Measurements from ENCODE around the gene OTUB1. TPM values are rescaled to one million over a fixed set of nuclear protein-coding genes. Genes with fewer than 3 reads are reported as not detected.
"Not testable (repeated sequence)": the region's sequence is repeated elsewhere in the genome, so short reads cannot be mapped to it uniquely, and the experiment has no call there.

Gene OTUB1
- total and polyA plus RNA-seq, 2 of the 4 experiments (the other 2 are of a cell fraction), result 69.0 to 168 TPM

- TF ChIP-seq BHLHE40 (IDR thresholded peaks at IDR 0.05; ENCODE audit: low read depth, low read length) (no peak), MXI1 (IDR thresholded peaks at IDR 0.05; ENCODE audit: borderline replicate concordance, low read depth, low read length) (no peak), SMC3 (IDR thresholded peaks at IDR 0.05; ENCODE audit: low read depth, low read length) (no peak)
- Histone ChIP-seq H2AK5ac (ENCODE audit: low read depth, low read length) (no peak overlapping the region), H2AFZ (replicated peaks; ENCODE audit: low read length, poor library complexity) (no peak overlapping the region), H3K56ac (ENCODE audit: extremely low read depth, insufficient read depth, low read length) (no peak overlapping the region), H3K14ac (replicated peaks; ENCODE audit: low read depth, low read length) (no peak overlapping the region), H4K20me1 (ENCODE audit: insufficient read depth, low read length) (peaks cover 8% of the 10 kb centered on the region; the same call in 1 of the 2 replicates), H3K23ac (ENCODE audit: low read depth, low read length) (no peak overlapping the region), H3K9me3 (ENCODE audit: control insufficient read depth, insufficient read depth, low read length) (no peaks in the 10 kb centered on the region), H2BK15ac (ENCODE audit: low read depth, low read length) (no peak overlapping the region), H3K27me3 (ENCODE audit: control insufficient read depth, insufficient read depth, low read length) (no peaks in the 10 kb centered on the region; the same call in 1 of the 2 replicates), H2BK5ac (ENCODE audit: low read depth, low read length, poor library complexity, severe bottlenecking) (no peak overlapping the region), H3K36me3 (ENCODE audit: control insufficient read depth, insufficient read depth, low read length) (no peaks in the 10 kb centered on the region), H3K4ac (ENCODE audit: low read depth, low read length) (no peak overlapping the region), H4K91ac (ENCODE audit: insufficient read depth, low read depth, low read length) (no peak overlapping the region), H3K4me1 (ENCODE audit: control insufficient read depth, insufficient read depth, low read length) (no peaks in the 10 kb centered on the region), H3K4me2 (ENCODE audit: low read depth, low read length) (no peak overlapping the region), H3K4me3 (ENCODE audit: insufficient read depth, low read depth, low read length) (no peak overlapping the region), H4K8ac (ENCODE audit: low read depth in 2 of 2, low read length in 2 of 2) (no peak overlapping the region), H2BK120ac (ENCODE audit: low read depth, low read length) (no peak overlapping the region), H3K27ac (ENCODE audit: insufficient read depth, low read length) (no peak overlapping the region), H2AK9ac (replicated peaks; ENCODE audit: low read depth, low read length, poor library complexity) (no peak overlapping the region), H3K79me1 (ENCODE audit: low read depth in 1 of 2, low read length in 2 of 2) (no peaks in the 10 kb centered on the region), H3K9me1 (ENCODE audit: insufficient read depth, low read length) (no peaks in the 10 kb centered on the region), H4K5ac (ENCODE audit: low read depth, low read length) (no peak overlapping the region), H2BK20ac (ENCODE audit: low read depth, low read length) (no peak overlapping the region), H3K9ac (ENCODE audit: low read depth, low read length) (no peak overlapping the region), H3K18ac (ENCODE audit: low read depth, low read length) (no peak overlapping the region)
- ChIA-PET CTCF (no interaction called here), POLR2A (ENCODE audit: unreplicated experiment) (no interaction called here)
- ATAC-seq (ENCODE audit: low read depth) (no peak), DNase-seq (no peak)
- in situ Hi-C loops (cut with MboI; ENCODE audit: low sequenced_read_pairs), result no loop called here
- WGBS, 2 experiments (ENCODE audit: extremely low coverage in 2 of 2, insufficient read length in 1 of 2), result 100% methylated on average over 1 of the region's 2 CpGs; no CpG with 5 or more reads in 1 of the 2 experiments
- BruUV-seq (replicated peaks), result no TSS peak
- intact Hi-C loops (cut with micrococcal nuclease), result no loop called here
- dilution Hi-C loops (cut with HindIII; ENCODE audit: low sequenced_read_pairs, unreplicated experiment), result no loop called here
Measured at GRCh38 chr11:64045700-64046099, 59.5 kb downstream of the OTUB1 start.

GRCh38 chr11:64047373-64047772 lies 61.1 kb downstream of the OTUB1 start:
- H3K18ac ChIP-seq (ENCODE audit: low read depth, low read length); H3K4me1 ChIP-seq (ENCODE audit: control insufficient read depth, insufficient read depth, low read length); H3K4me3 ChIP-seq (ENCODE audit: insufficient read depth, low read depth, low read length); H3K56ac ChIP-seq (ENCODE audit: extremely low read depth, insufficient read depth, low read length); H4K20me1 ChIP-seq (ENCODE audit: insufficient read depth, low read length); H3K9ac ChIP-seq (ENCODE audit: low read depth, low read length); H3K36me3 ChIP-seq (ENCODE audit: control insufficient read depth, insufficient read depth, low read length); H2BK120ac ChIP-seq (ENCODE audit: low read depth, low read length); in situ Hi-C loops (cut with MboI; ENCODE audit: low sequenced_read_pairs); ATAC-seq (ENCODE audit: low read depth); H4K5ac ChIP-seq (ENCODE audit: low read depth, low read length); H3K14ac ChIP-seq (replicated peaks; ENCODE audit: low read depth, low read length); H2BK5ac ChIP-seq (ENCODE audit: low read depth, low read length, poor library complexity, severe bottlenecking); H3K23ac ChIP-seq (ENCODE audit: low read depth, low read length); H3K27me3 ChIP-seq (ENCODE audit: control insufficient read depth, insufficient read depth, low read length); H3K79me1 ChIP-seq (ENCODE audit: low read depth in 1 of 2, low read length in 2 of 2); H2BK15ac ChIP-seq (ENCODE audit: low read depth, low read length); H3K27ac ChIP-seq (ENCODE audit: insufficient read depth, low read length); DNase-seq; H2BK20ac ChIP-seq (ENCODE audit: low read depth, low read length); H3K4ac ChIP-seq (ENCODE audit: low read depth, low read length); H4K91ac ChIP-seq (ENCODE audit: insufficient read depth, low read depth, low read length); H2AK5ac ChIP-seq (ENCODE audit: low read depth, low read length); intact Hi-C loops (cut with micrococcal nuclease); POLR2A ChIA-PET (ENCODE audit: unreplicated experiment); H2AK9ac ChIP-seq (replicated peaks; ENCODE audit: low read depth, low read length, poor library complexity); H4K8ac ChIP-seq (ENCODE audit: low read depth in 2 of 2, low read length in 2 of 2); H2AFZ ChIP-seq (replicated peaks; ENCODE audit: low read length, poor library complexity); BruUV-seq (replicated peaks); CTCF ChIA-PET; H3K9me1 ChIP-seq (ENCODE audit: insufficient read depth, low read length); dilution Hi-C loops (cut with HindIII; ENCODE audit: low sequenced_read_pairs, unreplicated experiment); H3K4me2 ChIP-seq (ENCODE audit: low read depth, low read length); H3K9me3 ChIP-seq (ENCODE audit: control insufficient read depth, insufficient read depth, low read length): not testable (repeated sequence)
- 100% methylated on average over 2 of the region's 8 CpGs; no CpG with 5 or more reads in 1 of the 2 experiments for WGBS, 2 experiments (ENCODE audit: extremely low coverage in 2 of 2, insufficient read length in 1 of 2)
